Liver (tissue), 3 donors: ENCODE data around the gene OPRL1.

Experiments used
- EGR1 ChIP-seq, 2 donors: IDR thresholded peaks; 2 replicates each; pipeline ENCODE4 v1.6.1; 2016 to 2018; ENCODE audit warnings: antibody characterized with exemption in 2 of 2, low read depth in 2 of 2
- FOXA1 ChIP-seq: IDR thresholded peaks from 2 replicates; pipeline ENCODE4 v1.6.1; 2016; ENCODE audit warnings: antibody characterized with exemption
- GABPA ChIP-seq, 2 donors: IDR thresholded peaks in 1 of 2; conservative IDR thresholded peaks in 1 of 2; 2 replicates each; pipeline ENCODE4 v1.6.1; 2016; ENCODE audit warnings: antibody characterized with exemption in 2 of 2, mild to moderate bottlenecking in 1 of 2, moderate library complexity in 1 of 2
- HNF4A ChIP-seq, 2 donors: conservative IDR thresholded peaks; 2 replicates each; pipeline ENCODE4 v1.6.1; 2016; ENCODE audit warnings: antibody characterized with exemption in 2 of 2, mild to moderate bottlenecking in 2 of 2
- JUND ChIP-seq, 2 donors: IDR thresholded peaks; 2 replicates each; pipeline ENCODE4 v1.6.1; 2016; ENCODE audit warnings: antibody characterized with exemption in 2 of 2
- RAD21 ChIP-seq, 2 donors: IDR thresholded peaks; 2 replicates each; pipeline ENCODE4 v1.6.1; 2016; ENCODE audit warnings: antibody characterized with exemption in 2 of 2, mild to moderate bottlenecking in 2 of 2
- SP1 ChIP-seq: IDR thresholded peaks from 2 replicates; pipeline ENCODE4 v1.6.1; 2018; ENCODE audit warnings: antibody characterized with exemption, mild to moderate bottlenecking
- TAF1 ChIP-seq: conservative IDR thresholded peaks from 2 replicates; pipeline ENCODE4 v1.6.1; 2016; ENCODE audit warnings: antibody characterized with exemption, mild to moderate bottlenecking
- YY1 ChIP-seq: IDR thresholded peaks from 2 replicates; pipeline ENCODE4 v1.6.1; 2016; ENCODE audit warnings: antibody characterized with exemption, mild to moderate bottlenecking
- TF ChIP-seq, protein P1 (sequence below): IDR thresholded peaks from 2 replicates; pipeline ENCODE4 v1.6.1; 2016; ENCODE audit warnings: antibody characterized with exemption
- TF ChIP-seq, protein P2 (sequence below): IDR thresholded peaks from 2 replicates; pipeline ENCODE4 v1.6.1; 2016; ENCODE audit warnings: antibody characterized with exemption, mild to moderate bottlenecking
- TF ChIP-seq, protein P3 (sequence below): fragments of 150-350 bp; IDR thresholded peaks from 2 replicates; pipeline ENCODE4 v1.5.1; 2017; ENCODE audit warnings: improper control_type of control experiment, low read depth, low read length; ENCODE audit not compliant: missing input control
- TF ChIP-seq, protein P4 (sequence below): IDR thresholded peaks from 2 replicates; pipeline ENCODE4 v1.6.1; 2016; ENCODE audit warnings: antibody characterized with exemption
- TF ChIP-seq, protein P5 (sequence below): IDR thresholded peaks from 2 replicates; pipeline ENCODE4 v1.6.1; 2016; ENCODE audit warnings: antibody characterized with exemption
- donor health status: healthy.
- donor health status: healthy.

DNA sequence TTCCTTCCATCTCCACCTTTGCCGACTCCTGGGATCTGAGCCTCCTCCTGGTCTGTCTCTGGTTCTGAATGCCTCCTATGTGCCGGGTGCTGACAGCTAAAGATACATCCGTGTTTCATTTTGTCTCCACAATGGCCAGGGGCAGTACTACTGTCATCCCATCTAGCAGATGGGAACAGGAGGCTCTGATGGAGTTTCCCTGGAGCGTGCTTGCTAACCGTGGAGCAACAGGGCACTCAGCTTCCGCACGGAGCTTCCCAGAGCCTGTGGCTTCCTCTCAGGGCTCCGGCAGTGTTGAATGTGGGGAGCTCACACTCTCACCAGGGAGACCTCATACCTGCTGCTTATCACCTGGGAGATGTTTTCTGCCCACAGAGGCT lies 39.4 kb downstream of the OPRL1 start:
- TF ChIP-seq, protein P1, sequence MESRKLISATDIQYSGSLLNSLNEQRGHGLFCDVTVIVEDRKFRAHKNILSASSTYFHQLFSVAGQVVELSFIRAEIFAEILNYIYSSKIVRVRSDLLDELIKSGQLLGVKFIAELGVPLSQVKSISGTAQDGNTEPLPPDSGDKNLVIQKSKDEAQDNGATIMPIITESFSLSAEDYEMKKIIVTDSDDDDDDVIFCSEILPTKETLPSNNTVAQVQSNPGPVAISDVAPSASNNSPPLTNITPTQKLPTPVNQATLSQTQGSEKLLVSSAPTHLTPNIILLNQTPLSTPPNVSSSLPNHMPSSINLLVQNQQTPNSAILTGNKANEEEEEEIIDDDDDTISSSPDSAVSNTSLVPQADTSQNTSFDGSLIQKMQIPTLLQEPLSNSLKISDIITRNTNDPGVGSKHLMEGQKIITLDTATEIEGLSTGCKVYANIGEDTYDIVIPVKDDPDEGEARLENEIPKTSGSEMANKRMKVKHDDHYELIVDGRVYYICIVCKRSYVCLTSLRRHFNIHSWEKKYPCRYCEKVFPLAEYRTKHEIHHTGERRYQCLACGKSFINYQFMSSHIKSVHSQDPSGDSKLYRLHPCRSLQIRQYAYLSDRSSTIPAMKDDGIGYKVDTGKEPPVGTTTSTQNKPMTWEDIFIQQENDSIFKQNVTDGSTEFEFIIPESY, result no peak
- TF ChIP-seq, protein P2, sequence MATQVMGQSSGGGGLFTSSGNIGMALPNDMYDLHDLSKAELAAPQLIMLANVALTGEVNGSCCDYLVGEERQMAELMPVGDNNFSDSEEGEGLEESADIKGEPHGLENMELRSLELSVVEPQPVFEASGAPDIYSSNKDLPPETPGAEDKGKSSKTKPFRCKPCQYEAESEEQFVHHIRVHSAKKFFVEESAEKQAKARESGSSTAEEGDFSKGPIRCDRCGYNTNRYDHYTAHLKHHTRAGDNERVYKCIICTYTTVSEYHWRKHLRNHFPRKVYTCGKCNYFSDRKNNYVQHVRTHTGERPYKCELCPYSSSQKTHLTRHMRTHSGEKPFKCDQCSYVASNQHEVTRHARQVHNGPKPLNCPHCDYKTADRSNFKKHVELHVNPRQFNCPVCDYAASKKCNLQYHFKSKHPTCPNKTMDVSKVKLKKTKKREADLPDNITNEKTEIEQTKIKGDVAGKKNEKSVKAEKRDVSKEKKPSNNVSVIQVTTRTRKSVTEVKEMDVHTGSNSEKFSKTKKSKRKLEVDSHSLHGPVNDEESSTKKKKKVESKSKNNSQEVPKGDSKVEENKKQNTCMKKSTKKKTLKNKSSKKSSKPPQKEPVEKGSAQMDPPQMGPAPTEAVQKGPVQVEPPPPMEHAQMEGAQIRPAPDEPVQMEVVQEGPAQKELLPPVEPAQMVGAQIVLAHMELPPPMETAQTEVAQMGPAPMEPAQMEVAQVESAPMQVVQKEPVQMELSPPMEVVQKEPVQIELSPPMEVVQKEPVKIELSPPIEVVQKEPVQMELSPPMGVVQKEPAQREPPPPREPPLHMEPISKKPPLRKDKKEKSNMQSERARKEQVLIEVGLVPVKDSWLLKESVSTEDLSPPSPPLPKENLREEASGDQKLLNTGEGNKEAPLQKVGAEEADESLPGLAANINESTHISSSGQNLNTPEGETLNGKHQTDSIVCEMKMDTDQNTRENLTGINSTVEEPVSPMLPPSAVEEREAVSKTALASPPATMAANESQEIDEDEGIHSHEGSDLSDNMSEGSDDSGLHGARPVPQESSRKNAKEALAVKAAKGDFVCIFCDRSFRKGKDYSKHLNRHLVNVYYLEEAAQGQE, result no peak
- TF ChIP-seq, protein P3, sequence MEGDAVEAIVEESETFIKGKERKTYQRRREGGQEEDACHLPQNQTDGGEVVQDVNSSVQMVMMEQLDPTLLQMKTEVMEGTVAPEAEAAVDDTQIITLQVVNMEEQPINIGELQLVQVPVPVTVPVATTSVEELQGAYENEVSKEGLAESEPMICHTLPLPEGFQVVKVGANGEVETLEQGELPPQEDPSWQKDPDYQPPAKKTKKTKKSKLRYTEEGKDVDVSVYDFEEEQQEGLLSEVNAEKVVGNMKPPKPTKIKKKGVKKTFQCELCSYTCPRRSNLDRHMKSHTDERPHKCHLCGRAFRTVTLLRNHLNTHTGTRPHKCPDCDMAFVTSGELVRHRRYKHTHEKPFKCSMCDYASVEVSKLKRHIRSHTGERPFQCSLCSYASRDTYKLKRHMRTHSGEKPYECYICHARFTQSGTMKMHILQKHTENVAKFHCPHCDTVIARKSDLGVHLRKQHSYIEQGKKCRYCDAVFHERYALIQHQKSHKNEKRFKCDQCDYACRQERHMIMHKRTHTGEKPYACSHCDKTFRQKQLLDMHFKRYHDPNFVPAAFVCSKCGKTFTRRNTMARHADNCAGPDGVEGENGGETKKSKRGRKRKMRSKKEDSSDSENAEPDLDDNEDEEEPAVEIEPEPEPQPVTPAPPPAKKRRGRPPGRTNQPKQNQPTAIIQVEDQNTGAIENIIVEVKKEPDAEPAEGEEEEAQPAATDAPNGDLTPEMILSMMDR, result no peak
- TF ChIP-seq YY1 (no peak), TAF1 (no peak), JUND (IDR thresholded peaks at IDR 0.05) (no peak), RAD21 (IDR thresholded peaks at IDR 0.05) (no peak), HNF4A (conservative IDR thresholded peaks at IDR 0.05) (no peak), SP1 (no peak), GABPA (IDR thresholded peaks at IDR 0.05 in 1 of 2, conservative IDR thresholded peaks at IDR 0.05 in 1 of 2) (no peak), EGR1 (IDR thresholded peaks at IDR 0.05; ENCODE audit: low read depth in 2 of 2) (no peak), FOXA1 (no peak)
- TF ChIP-seq, protein P4, sequence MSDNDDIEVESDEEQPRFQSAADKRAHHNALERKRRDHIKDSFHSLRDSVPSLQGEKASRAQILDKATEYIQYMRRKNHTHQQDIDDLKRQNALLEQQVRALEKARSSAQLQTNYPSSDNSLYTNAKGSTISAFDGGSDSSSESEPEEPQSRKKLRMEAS, result no peak
- TF ChIP-seq, protein P5, sequence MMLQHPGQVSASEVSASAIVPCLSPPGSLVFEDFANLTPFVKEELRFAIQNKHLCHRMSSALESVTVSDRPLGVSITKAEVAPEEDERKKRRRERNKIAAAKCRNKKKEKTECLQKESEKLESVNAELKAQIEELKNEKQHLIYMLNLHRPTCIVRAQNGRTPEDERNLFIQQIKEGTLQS, result no peak
